ENCODE results near the gene PSD2. TPM values are rescaled to one million over a fixed set of nuclear protein-coding genes. Genes with fewer than 3 reads are reported as not detected.

Gene PSD2
- total RNA-seq, 4 donors from 2014 or later, result 0.08 to 0.13 (median 0.10) TPM; not detected in 1

DNA sequence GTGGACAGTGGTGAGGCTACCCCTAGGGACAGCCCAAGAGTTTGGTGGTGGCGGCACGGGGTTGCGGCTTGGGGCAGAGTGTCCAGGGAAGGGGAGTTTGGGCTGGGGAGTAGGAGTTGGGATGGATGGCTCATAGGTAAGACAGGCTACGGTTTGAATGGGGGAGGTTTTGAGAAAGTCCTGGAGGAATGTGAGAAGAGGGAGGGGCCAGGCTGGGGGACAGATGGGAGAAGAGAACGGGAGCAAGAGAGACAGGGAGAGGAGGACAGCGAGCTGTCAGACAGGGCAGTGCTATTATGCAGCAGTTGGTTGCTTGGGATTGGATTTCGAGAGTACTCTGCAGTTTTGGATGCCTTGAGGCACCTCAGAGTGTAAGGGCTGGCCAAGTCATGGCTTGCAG is 24.5 kb downstream of the PSD2 start:
- Histone ChIP-seq H3K9me3 (no peaks in the 10 kb centered on the region), H3K27me3 (no peaks in the 10 kb centered on the region), H3K27ac (no peak overlapping the region), H3K36me3 (no peaks in the 10 kb centered on the region), H3K4me3 (no peak overlapping the region), H3K4me1 (no peaks in the 10 kb centered on the region)
- WGBS, result 65% methylated on average over 7 of the region's 7 CpGs
- TF ChIP-seq, protein P1, sequence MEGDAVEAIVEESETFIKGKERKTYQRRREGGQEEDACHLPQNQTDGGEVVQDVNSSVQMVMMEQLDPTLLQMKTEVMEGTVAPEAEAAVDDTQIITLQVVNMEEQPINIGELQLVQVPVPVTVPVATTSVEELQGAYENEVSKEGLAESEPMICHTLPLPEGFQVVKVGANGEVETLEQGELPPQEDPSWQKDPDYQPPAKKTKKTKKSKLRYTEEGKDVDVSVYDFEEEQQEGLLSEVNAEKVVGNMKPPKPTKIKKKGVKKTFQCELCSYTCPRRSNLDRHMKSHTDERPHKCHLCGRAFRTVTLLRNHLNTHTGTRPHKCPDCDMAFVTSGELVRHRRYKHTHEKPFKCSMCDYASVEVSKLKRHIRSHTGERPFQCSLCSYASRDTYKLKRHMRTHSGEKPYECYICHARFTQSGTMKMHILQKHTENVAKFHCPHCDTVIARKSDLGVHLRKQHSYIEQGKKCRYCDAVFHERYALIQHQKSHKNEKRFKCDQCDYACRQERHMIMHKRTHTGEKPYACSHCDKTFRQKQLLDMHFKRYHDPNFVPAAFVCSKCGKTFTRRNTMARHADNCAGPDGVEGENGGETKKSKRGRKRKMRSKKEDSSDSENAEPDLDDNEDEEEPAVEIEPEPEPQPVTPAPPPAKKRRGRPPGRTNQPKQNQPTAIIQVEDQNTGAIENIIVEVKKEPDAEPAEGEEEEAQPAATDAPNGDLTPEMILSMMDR (IDR thresholded peaks at IDR 0.05), result no peak
- no peak for TF ChIP-seq POLR2AphosphoS5 (IDR thresholded peaks at IDR 0.05)
- no peak for TF ChIP-seq EP300 (IDR thresholded peaks at IDR 0.05)
- TF ChIP-seq POLR2A (IDR thresholded peaks at IDR 0.05), result no peak
- no peak for DNase-seq (ENCODE audit: low spot score in 2 of 2)

DNA sequence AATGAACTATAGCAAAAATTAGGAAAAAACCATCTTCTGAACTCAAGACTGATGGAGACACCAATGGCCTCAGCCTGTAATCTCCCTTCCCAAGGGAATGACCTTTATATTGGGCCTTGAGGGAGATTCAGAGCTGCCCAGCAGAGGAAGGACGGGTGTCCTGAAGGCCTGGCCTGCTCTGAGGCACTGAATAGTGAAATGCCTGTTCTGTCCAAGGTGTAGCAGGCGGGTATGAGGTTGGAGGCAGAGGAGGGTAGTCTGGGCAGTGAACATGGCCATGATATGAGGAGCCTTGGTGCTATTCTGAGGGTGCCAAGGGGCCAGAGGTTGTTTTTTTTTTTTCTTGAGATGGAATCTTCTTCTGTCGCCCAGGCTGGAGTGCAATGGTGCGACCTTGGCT is 25.0 kb downstream of the PSD2 start:
- Histone ChIP-seq H3K36me3 (no peaks in the 10 kb centered on the region), H3K27me3 (no peaks in the 10 kb centered on the region), H3K4me3 (no peak overlapping the region), H3K4me1 (no peaks in the 10 kb centered on the region), H3K9me3 (no peaks in the 10 kb centered on the region), H3K27ac (no peak overlapping the region)
- no peak for DNase-seq (ENCODE audit: low spot score in 2 of 2)
- 85% methylated on average over 4 of the region's 4 CpGs for WGBS
- TF ChIP-seq POLR2A (IDR thresholded peaks at IDR 0.05), result no peak
- TF ChIP-seq, protein P1 (IDR thresholded peaks at IDR 0.05), result no peak
- no peak for TF ChIP-seq POLR2AphosphoS5 (IDR thresholded peaks at IDR 0.05)
- no peak for TF ChIP-seq EP300 (IDR thresholded peaks at IDR 0.05)

DNA sequence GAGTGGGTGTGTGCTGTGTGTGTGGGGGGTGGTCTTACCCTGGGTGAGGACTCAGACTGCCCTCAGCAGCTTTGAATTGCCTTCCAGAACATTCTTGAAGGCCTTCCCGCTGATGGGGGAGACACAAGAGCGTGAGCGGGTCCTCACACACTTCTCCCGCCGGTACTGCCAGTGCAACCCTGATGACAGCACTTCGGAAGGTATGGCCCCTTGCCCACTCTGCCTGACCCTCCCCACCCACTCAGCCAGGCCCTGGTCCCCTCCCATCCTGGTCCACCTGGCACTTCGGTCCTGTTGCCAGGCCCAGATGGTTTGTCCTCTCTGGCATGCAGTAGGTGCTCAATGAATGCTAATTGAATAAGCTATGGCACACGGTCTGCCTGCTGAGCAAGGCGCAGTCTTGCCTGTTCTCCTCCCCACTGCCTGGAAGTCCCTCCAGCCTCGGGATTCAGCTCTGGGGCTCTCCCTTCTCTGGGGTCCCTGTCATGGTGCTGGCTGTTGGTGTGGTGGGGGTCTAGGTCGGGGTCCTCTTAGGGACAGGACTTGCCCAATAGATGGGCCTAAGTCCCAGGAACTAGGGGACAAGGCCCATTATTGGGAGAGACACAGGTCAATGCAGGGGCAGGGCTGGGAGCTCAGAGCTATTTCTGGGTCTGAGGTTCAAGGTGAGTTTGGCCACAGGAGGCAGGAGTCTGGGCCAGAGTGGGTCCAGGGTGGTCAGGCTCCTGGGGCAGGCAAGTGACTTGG is 26.4 kb downstream of the PSD2 start:
- H3K4me3 ChIP-seq, result no peak overlapping the region
- H3K9me3 ChIP-seq, result no peaks in the 10 kb centered on the region
- no peaks in the 10 kb centered on the region for H3K36me3 ChIP-seq
- WGBS, result 94% methylated on average over 11 of the region's 11 CpGs
- H3K4me1 ChIP-seq, result no peaks in the 10 kb centered on the region
- no peak overlapping the region for H3K27ac ChIP-seq
- no peaks in the 10 kb centered on the region for H3K27me3 ChIP-seq
- no peak for DNase-seq (ENCODE audit: low spot score in 2 of 2)
- no peak for TF ChIP-seq POLR2A (IDR thresholded peaks at IDR 0.05)
- TF ChIP-seq EP300 (IDR thresholded peaks at IDR 0.05), result no peak
- no peak for TF ChIP-seq POLR2AphosphoS5 (IDR thresholded peaks at IDR 0.05)
- TF ChIP-seq, protein P1 (IDR thresholded peaks at IDR 0.05), result no peak

DNA sequence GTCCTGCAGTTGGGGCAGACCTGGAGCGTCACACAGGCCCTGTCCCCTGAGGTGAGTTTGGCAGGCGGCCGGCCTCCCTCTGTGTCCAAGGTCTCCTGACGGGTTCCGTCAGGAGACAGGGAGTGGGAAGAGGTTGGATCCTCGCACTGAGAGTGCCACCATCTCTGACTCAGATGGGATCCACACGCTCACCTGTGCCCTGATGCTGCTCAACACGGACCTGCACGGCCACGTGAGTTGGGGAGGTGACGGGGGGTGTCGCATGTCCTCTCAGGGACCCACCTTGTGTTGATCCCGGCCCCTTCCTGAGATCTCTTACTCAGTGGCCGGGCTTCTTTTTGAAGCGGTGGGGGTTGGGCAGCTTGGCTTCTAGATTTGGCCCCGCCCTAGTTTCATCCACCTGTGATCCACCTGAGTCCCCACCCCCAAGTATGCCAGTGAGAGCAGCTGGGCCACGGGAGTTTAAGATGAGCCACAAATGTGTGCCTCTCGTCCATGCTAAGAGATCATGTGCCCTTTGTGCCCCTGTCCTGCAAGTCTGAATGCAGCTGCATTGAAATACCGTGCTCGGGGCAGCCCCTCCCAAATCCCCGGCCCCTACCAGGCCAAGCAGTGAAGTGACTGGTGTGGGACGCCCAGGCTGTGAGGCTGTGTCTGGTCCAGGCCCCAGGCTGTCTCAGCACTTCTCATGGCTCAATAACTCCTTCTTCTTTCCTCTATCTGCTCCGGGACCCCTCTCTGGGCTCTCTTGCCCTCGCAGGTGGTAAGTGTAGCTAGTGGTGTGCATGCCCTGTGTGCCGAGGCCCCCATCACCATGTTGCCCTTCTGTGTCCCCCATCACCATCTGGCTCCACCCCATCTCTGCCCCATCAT is 27.2 kb downstream of the PSD2 start:
- 88% methylated on average over 23 of the region's 25 CpGs for WGBS
- DNase-seq (ENCODE audit: low spot score in 2 of 2), result no peak
- TF ChIP-seq POLR2AphosphoS5 (IDR thresholded peaks at IDR 0.05), result no peak
- no peak for TF ChIP-seq EP300 (IDR thresholded peaks at IDR 0.05)

DNA sequence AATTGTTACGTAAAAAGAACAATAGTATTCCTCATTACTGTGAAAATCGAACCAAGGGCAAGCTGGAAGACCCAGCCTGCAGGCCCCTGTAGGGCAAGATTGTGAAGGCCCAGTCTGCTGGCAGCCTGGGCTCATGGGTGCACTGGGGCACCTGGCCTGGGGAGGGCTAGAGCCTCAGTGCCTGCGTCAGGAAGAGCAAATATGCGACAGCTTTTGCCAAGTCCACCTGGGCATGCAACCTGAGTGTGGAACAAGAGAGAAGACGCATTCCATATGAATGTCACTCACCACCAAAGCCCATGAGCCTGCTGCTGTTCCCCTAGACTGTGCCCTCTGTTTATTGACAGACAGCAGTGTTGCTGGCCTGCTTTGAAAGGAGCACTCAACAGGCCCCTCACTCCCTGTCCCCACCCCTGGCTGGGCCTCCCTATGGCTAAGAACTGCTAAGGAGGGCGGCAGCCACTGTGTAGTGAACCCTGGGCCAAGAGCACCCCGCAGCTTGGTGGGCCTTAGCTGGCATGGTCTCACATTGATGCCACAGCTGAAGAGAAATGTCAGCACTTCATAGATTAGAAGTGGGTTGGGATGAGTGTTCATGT is 28.2 kb downstream of the PSD2 start:
- H3K4me3 ChIP-seq, result no peak overlapping the region
- H3K9me3 ChIP-seq, result no peaks in the 10 kb centered on the region
- no peak for TF ChIP-seq EP300 (IDR thresholded peaks at IDR 0.05)
- TF ChIP-seq POLR2AphosphoS5 (IDR thresholded peaks at IDR 0.05), result no peak
- TF ChIP-seq, protein P1 (IDR thresholded peaks at IDR 0.05), result no peak
- no peak for TF ChIP-seq POLR2A (IDR thresholded peaks at IDR 0.05)
- H3K27ac ChIP-seq, result no peak overlapping the region
- no peaks in the 10 kb centered on the region for H3K36me3 ChIP-seq
- H3K27me3 ChIP-seq, result no peaks in the 10 kb centered on the region
- DNase-seq (ENCODE audit: low spot score in 2 of 2), result no peak
- H3K4me1 ChIP-seq, result no peaks in the 10 kb centered on the region
- WGBS, result 92% methylated on average over 7 of the region's 7 CpGs

More for the DNA sequence above, 27.2 kb downstream of the PSD2 start:
- Histone ChIP-seq H3K27ac (no peak overlapping the region), H3K36me3 (no peaks in the 10 kb centered on the region), H3K9me3 (no peaks in the 10 kb centered on the region), H3K4me3 (no peak overlapping the region), H3K4me1 (no peaks in the 10 kb centered on the region), H3K27me3 (no peaks in the 10 kb centered on the region)
